CD8-positive, alpha-beta memory T cell (primary cell): ENCODE results near the gene COL4A1. TPM values are rescaled to one million over a fixed set of nuclear protein-coding genes. Genes with fewer than 3 reads are reported as not detected.

ENCODE experiments used
- CTCF ChIA-PET: fragments of 350-600 bp; sonication (Branson Sonifier 250); formaldehyde crosslinking; loops from one replicate; lab custom pipeline; 2021; ENCODE audit warnings: antibody characterized with exemption; lab: Charles Lee
- POLR2A ChIA-PET: fragments of 350-600 bp; sonication (Branson Sonifier 250); formaldehyde crosslinking; loops from one replicate; lab custom pipeline; 2021; ENCODE audit warnings: antibody characterized with exemption; lab: Charles Lee
- DNase-seq, 5 donors: peaks; one replicate each; pipeline versions ENCODE4 v3.0.0 to v3.0.0-alpha.2; 2020 to 2022; ENCODE audit warnings: mixed read lengths in 1 of 5
- H3K27ac ChIP-seq: one replicate; pipeline ENCODE4 v1.7.0; 2013; ENCODE audit warnings: low read depth, mild to moderate bottlenecking, low read length, moderate library complexity
- H3K27me3 ChIP-seq: 2 replicates; pipeline ENCODE4 v1.7.0; 2013; ENCODE audit warnings: low read length, mild to moderate bottlenecking; ENCODE audit not compliant: insufficient read depth, poor library complexity, severe bottlenecking
- H3K36me3 ChIP-seq: 2 replicates; pipeline ENCODE4 v1.7.0; 2013; ENCODE audit warnings: mild to moderate bottlenecking, low read length, moderate library complexity; ENCODE audit not compliant: insufficient read depth
- H3K4me1 ChIP-seq: 2 replicates; pipeline ENCODE4 v1.7.0; 2013; ENCODE audit warnings: mild to moderate bottlenecking, low read length, moderate library complexity; ENCODE audit not compliant: insufficient read depth
- H3K4me3 ChIP-seq: 2 replicates; pipeline ENCODE4 v1.7.0; 2013; ENCODE audit warnings: mild to moderate bottlenecking, low read length
- H3K9me3 ChIP-seq: 2 replicates; pipeline ENCODE4 v1.7.0; 2013; ENCODE audit warnings: mild to moderate bottlenecking, low read length
- H3K27ac Mint-ChIP-seq, 8 donors: one replicate each; pipeline ENCODE4 v1.8.0; 2020 to 2021; ENCODE audit warnings: mixed read lengths in 8 of 8, mild to moderate bottlenecking in 6 of 8, inconsistent platforms in 3 of 8, moderate library complexity in 3 of 8
- H3K27me3 Mint-ChIP-seq, 2 donors: one replicate each; pipeline ENCODE4 v1.8.0; 2020 to 2021; ENCODE audit warnings: mixed read lengths in 2 of 2, mild to moderate bottlenecking in 1 of 2, moderate library complexity in 1 of 2
- H3K36me3 Mint-ChIP-seq, 3 donors: one replicate each; pipeline ENCODE4 v1.8.0; 2020 to 2021; ENCODE audit warnings: mixed read lengths in 3 of 3, inconsistent platforms in 1 of 3, mild to moderate bottlenecking in 1 of 3
- H3K4me1 Mint-ChIP-seq, 3 donors: one replicate each; pipeline ENCODE4 v1.8.0; 2020 to 2021; ENCODE audit warnings: mixed read lengths in 3 of 3, inconsistent platforms in 1 of 3, mild to moderate bottlenecking in 1 of 3
- H3K4me3 Mint-ChIP-seq, 7 donors: one replicate each; pipeline ENCODE4 v1.8.0; 2020 to 2021; ENCODE audit warnings: mixed read lengths in 7 of 7, mild to moderate bottlenecking in 6 of 7, moderate library complexity in 4 of 7, inconsistent platforms in 2 of 7
- H3K9me3 Mint-ChIP-seq, 5 donors: one replicate each; pipeline ENCODE4 v1.8.0; 2020 to 2022; ENCODE audit warnings: mixed read lengths in 5 of 5, mild to moderate bottlenecking in 3 of 5, moderate library complexity in 2 of 5, inconsistent platforms in 1 of 5
- polyA plus RNA-seq: library from polyadenylated mRNA; unstranded; fragments of 300-500 nt; fragmentation: Illumina TruSeq; gene quantifications from one replicate; pipeline ENCODE4 v1.2.3, GENCODE V29; 2021
- total RNA-seq, 2 experiments: library from RNA; stranded (reverse); gene quantifications; one replicate each; pipeline ENCODE4 v1.2.3, GENCODE V29; 2021

The COL4A1 gene
- total and polyA plus RNA-seq, 3 experiments from 2014 or later, result not detected

DNA sequence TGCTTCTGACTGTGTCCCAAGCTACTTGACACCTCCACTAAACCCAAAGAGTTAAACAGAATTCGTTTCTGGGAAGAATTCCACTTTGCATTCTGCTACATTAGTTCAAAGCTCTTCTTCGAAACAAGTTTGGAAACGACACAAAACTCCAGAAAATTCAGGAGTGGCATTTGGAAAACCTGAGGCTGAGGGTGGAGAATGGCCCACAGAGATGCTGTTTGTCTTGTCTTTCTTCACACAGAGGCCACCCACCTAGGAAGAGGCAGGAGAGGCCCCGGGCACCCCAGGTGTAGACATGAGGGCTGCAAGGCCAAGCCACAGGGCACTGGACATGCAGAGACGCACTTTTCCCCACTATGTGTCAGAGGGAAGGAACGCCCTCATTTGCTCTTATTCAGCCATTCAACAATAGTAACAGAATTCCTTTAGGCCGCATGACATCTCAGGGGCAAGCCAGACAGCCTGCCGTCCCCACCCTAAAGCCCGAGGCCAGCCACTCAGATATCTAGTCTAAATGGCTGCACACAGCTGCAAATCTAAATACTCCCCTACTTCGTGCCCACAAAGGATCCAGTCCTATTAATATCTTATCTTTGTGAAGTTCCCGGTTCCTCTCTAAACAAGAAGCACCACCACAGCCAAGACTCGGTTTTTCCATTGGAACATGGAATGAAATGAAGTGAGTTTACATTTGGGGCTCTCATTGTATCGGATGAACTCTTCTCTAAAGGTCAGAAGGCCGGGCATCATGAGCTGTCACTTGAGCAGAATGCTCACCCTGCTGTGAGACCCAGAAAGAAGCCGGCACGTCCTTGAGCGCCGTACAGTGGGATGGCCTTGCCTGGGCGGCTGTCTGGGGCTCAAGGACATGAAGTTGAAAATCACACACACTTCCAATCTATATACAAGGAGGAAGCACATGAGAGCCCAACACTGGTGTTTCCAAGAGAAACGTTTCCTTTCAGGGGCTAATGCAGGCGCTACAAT, 19.8 kb downstream of the COL4A1 start:
- Mint-ChIP-seq H3K36me3 (no peaks in the 10 kb centered on the region), H3K4me1 (no peaks in the 10 kb centered on the region), H3K9me3 (peaks cover 0 to 3% (median 0%) of the 10 kb centered on the region in 5 donors), H3K4me3 (no peak overlapping the region), H3K27ac (no peak overlapping the region), H3K27me3 (peaks cover 6 to 13% of the 10 kb centered on the region in 2 donors)
- ChIA-PET CTCF (no interaction called here), POLR2A (no interaction called here)
- H3K4me1 ChIP-seq, result no peaks in the 10 kb centered on the region
- no peaks in the 10 kb centered on the region for H3K36me3 ChIP-seq
- no peaks in the 10 kb centered on the region for H3K9me3 ChIP-seq
- no peak for DNase-seq
- H3K4me3 ChIP-seq, result no peak overlapping the region
- H3K27ac ChIP-seq, result no peak overlapping the region
- H3K27me3 ChIP-seq, result no peaks in the 10 kb centered on the region

DNA sequence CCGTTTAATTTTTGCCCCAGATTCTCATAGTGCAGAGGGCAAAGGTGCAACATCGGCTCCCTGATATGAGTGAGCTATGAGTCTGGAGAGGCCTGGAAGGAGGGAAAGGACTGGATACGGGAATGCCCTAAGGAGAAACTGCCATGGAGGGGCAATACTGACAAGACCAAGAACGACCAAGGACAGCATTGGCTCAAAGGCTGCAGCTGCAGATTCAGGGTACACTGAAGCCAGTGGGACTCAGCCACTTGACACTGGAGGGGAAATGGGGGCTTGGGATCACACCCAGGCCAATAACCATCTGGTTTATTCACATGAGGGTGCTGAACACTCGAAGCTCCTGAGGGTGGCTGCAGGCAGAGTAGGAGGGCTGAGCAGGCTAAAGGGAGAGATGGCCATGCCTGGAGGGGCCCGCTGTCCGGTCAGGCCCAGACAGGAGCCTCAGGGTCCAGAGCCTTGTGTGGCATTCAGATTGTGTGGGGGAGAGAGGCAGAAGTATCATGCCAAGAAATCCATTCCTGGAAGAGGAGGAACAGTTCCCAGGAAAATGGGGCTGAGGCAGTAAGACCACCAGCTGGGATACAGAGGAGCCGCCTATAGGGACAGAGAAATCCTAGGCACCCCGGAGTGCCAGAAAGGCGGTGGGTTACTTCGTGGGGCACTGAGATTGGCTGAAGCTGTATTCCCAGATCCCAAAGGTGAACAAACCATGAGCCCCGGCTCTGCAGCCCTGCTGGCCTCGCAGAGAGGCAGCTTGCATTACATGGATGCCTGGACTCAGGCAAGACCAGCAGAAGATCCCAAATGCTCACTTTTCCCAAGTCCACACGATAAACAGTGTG, 20.7 kb downstream of the COL4A1 start:
- peaks cover 8 to 17% of the 10 kb centered on the region in 2 donors for H3K27me3 Mint-ChIP-seq
- peak overlapping the region in 1 of 8 donors; percentile 56 for H3K27ac Mint-ChIP-seq
- Histone ChIP-seq H3K9me3 (no peaks in the 10 kb centered on the region), H3K4me3 (no peak overlapping the region), H3K4me1 (no peaks in the 10 kb centered on the region), H3K27me3 (no peaks in the 10 kb centered on the region), H3K27ac (no peak overlapping the region), H3K36me3 (no peaks in the 10 kb centered on the region)
- no peaks in the 10 kb centered on the region for H3K4me1 Mint-ChIP-seq
- no peak for DNase-seq
- no peak overlapping the region for H3K4me3 Mint-ChIP-seq
- CTCF ChIA-PET, result no interaction called here
- POLR2A ChIA-PET, result no interaction called here
- H3K9me3 Mint-ChIP-seq, result peaks cover 0 to 3% (median 0%) of the 10 kb centered on the region in 5 donors
- no peaks in the 10 kb centered on the region for H3K36me3 Mint-ChIP-seq

DNA sequence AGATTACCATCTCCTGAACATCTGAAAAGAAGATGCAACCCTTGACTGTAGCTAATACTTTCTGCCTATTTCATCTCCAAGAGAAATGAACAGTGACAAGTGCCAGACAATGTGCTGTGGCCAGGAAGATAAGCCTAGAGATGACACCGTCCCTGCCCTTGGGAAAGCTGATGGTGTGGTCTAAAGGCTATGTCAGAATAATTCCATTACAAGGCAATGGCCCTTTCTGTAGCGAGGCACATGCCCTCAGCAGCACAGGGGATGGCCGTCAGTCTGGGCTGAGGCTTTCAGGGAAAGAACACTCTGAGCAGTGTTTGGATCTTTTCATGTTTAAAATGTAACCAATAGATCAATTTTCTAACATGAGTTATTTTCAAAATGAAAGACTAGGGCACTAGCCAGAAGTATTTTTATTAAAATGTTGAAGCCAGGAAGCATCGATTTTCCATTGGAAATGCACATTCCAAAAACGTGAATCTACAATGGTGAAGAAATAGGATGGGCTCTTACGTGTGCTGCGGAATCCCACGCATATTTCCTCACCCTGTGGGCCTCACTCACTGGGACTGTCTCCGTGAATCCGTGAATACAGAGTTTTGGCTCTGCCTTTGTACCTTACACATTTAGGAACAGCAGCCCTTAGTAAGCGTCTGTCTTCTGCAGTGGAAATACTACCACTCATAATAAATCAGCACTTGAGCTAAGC, 22.0 kb downstream of the COL4A1 start:
- H3K36me3 ChIP-seq, result no peaks in the 10 kb centered on the region
- Mint-ChIP-seq H3K27ac (no peak overlapping the region), H3K9me3 (peaks cover 0 to 3% (median 0%) of the 10 kb centered on the region in 5 donors), H3K4me1 (no peaks in the 10 kb centered on the region), H3K36me3 (no peaks in the 10 kb centered on the region), H3K4me3 (no peak overlapping the region), H3K27me3 (peaks cover 5 to 20% of the 10 kb centered on the region in 2 donors)
- H3K9me3 ChIP-seq, result no peaks in the 10 kb centered on the region
- POLR2A ChIA-PET, result no interaction called here
- no peaks in the 10 kb centered on the region for H3K4me1 ChIP-seq
- H3K4me3 ChIP-seq, result no peak overlapping the region
- CTCF ChIA-PET, result no interaction called here
- DNase-seq, result no peak
- H3K27ac ChIP-seq, result no peak overlapping the region
- no peaks in the 10 kb centered on the region for H3K27me3 ChIP-seq

DNA sequence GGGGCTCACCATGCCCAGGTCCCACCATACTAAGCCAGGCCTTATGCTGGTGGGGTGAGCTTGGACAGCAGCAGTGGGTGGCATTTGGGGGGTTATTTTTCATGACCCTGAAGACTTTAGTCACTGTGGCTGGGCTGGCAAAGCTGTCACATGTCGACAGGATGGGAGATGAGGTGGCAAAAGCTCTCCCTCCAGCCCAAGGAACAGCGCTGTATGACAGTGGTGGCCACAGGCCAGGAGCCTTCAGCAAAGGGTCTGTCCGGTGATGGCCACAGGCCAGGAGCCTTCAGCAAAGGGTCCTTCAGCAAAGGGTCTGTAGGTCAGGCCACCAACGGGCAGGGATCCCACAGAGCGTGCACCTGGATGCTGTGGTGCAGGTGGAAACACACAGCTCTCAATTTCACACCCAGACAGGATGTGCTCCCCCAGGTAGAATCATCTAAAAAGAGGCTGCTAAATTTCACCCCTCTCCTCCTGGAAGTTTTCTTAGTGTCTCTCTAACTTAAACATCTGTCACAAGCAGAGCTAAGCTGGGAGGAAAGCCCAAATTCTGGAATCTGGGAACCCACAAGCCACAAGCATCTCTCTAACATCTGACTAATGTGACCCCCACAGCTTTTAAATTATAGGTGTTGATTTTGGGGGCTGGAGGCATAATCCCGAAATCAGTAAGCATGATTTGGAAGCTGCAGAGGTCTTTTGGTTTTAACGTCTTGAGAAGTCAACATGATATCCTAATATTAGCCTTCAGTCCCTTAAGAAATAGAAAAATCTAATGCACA, 23.0 kb downstream of the COL4A1 start:
- Mint-ChIP-seq H3K9me3 (peaks cover 0 to 3% (median 0%) of the 10 kb centered on the region in 5 donors), H3K27ac (no peak overlapping the region), H3K4me3 (no peak overlapping the region), H3K36me3 (no peaks in the 10 kb centered on the region), H3K27me3 (peaks cover 5 to 20% of the 10 kb centered on the region in 2 donors), H3K4me1 (no peaks in the 10 kb centered on the region)
- no peak for DNase-seq
- Histone ChIP-seq H3K27ac (no peak overlapping the region), H3K36me3 (no peaks in the 10 kb centered on the region), H3K4me3 (no peak overlapping the region), H3K27me3 (no peaks in the 10 kb centered on the region), H3K9me3 (no peaks in the 10 kb centered on the region), H3K4me1 (no peaks in the 10 kb centered on the region)
- POLR2A ChIA-PET, result no interaction called here
- CTCF ChIA-PET, result no interaction called here

DNA sequence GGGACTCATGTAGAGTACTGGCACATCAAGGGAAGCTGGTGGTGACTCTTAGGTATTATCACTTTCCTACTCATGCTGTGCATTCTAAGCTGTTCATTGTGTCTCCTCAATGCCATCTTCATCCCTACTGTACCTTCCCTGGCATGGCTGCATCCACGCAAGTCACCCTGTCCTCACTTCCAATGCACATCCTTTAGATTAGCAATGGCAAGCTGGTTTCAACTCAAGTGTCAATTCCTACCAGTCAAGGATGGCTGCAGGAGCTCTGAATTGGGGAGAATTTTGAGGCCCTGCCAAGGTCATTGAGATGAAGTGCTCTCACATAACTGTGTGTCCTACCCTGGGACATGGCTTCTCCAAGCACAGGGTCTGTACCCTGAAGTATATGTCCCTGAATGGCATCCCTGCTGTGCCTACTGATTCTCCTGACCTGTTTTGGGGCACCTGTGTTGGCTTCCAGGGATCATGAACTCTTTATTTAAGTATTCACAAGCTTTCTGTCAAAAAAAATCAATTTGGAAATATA, 24.6 kb downstream of the COL4A1 start:
- POLR2A ChIA-PET, result no interaction called here
- no peaks in the 10 kb centered on the region for H3K27me3 ChIP-seq
- no peaks in the 10 kb centered on the region for H3K4me1 Mint-ChIP-seq

DNA sequence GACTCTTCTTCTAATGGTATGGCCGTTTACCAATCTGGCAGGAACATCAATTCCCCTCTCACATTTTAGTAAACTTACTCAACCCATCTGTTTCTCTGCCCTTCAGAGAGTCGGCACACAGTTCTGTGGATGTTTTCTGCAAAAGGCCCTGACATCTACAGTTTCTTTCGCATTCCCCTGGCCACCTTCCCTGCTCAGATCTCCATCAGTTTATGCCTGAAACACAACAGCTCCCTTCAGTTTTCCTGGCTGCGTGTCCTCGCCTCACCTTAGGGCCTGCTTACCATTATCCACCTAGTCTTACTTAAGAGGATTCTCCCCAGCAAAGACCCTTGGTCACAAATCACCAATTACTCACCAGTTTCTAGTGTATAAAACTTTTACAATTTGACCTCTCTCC, 25.2 kb downstream of the COL4A1 start:
- Mint-ChIP-seq H3K4me1 (no peaks in the 10 kb centered on the region), H3K27ac (no peak overlapping the region), H3K27me3 (peaks cover 8 to 20% of the 10 kb centered on the region in 2 donors), H3K36me3 (no peaks in the 10 kb centered on the region), H3K9me3 (no peaks in the 10 kb centered on the region), H3K4me3 (no peak overlapping the region)
- Histone ChIP-seq H3K4me3 (no peak overlapping the region), H3K27me3 (no peaks in the 10 kb centered on the region), H3K9me3 (no peaks in the 10 kb centered on the region), H3K27ac (no peak overlapping the region), H3K36me3 (no peaks in the 10 kb centered on the region), H3K4me1 (no peaks in the 10 kb centered on the region)
- no peak for DNase-seq
- CTCF ChIA-PET, result no interaction called here
- POLR2A ChIA-PET, result no interaction called here

More for the DNA sequence above, 24.6 kb downstream of the COL4A1 start:
- Histone ChIP-seq H3K36me3 (no peaks in the 10 kb centered on the region), H3K27ac (no peak overlapping the region), H3K4me3 (no peak overlapping the region), H3K4me1 (no peaks in the 10 kb centered on the region), H3K9me3 (no peaks in the 10 kb centered on the region)
- peaks cover 8 to 20% of the 10 kb centered on the region in 2 donors for H3K27me3 Mint-ChIP-seq
- CTCF ChIA-PET, result no interaction called here
- H3K27ac Mint-ChIP-seq, result no peak overlapping the region
- H3K9me3 Mint-ChIP-seq, result peaks cover 0 to 3% (median 0%) of the 10 kb centered on the region in 5 donors
- H3K4me3 Mint-ChIP-seq, result no peak overlapping the region
- H3K36me3 Mint-ChIP-seq, result no peaks in the 10 kb centered on the region
- DNase-seq, result no peak

DNA sequence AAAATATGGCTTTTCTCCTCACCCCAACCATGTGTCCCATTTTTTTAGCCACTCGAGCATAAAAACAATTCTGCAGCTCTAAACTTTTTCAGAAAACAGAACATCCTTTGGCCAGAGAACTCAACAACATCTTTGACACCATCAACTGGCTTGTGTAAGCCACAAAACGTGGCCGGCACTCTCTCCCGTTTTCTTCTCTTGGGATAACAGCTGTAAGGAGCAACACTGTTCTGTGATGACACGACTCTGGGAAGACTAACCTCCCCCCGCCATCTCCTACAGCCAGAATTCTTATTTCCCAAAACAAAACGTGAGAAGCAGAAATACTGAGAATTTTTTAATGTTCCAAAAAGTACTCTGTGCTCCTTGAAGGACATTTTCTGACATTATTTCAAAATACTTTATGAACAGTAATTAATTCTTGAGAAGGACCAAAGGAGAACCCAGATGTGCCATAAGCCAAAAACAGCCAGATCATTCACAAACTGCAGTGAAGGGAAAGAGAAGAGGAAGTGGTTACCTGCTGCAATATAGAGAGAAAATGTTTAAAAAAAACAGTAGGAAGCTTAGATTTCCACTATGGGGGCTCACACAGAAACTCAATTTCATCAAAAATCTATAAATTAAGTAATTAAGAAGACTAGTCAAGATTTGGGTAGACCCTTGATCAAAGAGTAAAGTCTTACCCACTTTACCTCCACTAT, 25.8 kb downstream of the COL4A1 start:
- Histone ChIP-seq H3K27me3 (no peaks in the 10 kb centered on the region), H3K27ac (no peak overlapping the region), H3K36me3 (no peaks in the 10 kb centered on the region), H3K9me3 (no peaks in the 10 kb centered on the region), H3K4me3 (no peak overlapping the region), H3K4me1 (no peaks in the 10 kb centered on the region)
- Mint-ChIP-seq H3K4me1 (no peaks in the 10 kb centered on the region), H3K36me3 (no peaks in the 10 kb centered on the region), H3K27ac (no peak overlapping the region), H3K27me3 (peaks cover 8 to 20% of the 10 kb centered on the region in 2 donors), H3K4me3 (no peak overlapping the region), H3K9me3 (no peaks in the 10 kb centered on the region)
- ChIA-PET CTCF (no interaction called here), POLR2A (no interaction called here)
- DNase-seq, result no peak
